ENCODE data around the gene YY1.
"Not testable (repeated sequence)": the region's sequence is repeated elsewhere in the genome, so short reads cannot be mapped to it uniquely, and the experiment has no call there.

The YY1 gene

GRCh38 chr14:100285021-100285912 lies 46.3 kb downstream of the YY1 start:
- DNase-seq, result peak; percentile 74

- no peak for DNase-seq
Observed at GRCh38 chr14:100285913-100286400, 47.0 kb downstream of the YY1 start.

- DNase-seq, result no peak
Observed at GRCh38 chr14:100286484-100287191, 47.7 kb downstream of the YY1 start.

GRCh38 chr14:100287202-100287997 lies 48.5 kb downstream of the YY1 start:
- DNase-seq, result no peak

- not testable (repeated sequence) for DNase-seq
Observed at GRCh38 chr14:100287998-100288295, 49.0 kb downstream of the YY1 start.

GRCh38 chr14:100288382-100289185 lies 49.6 kb downstream of the YY1 start:
- DNase-seq, result no peak

GRCh38 chr14:100289916-100290606 lies 51.1 kb downstream of the YY1 start:
- no peak for DNase-seq

GRCh38 chr14:100290607-100291304 lies 51.8 kb downstream of the YY1 start:
- no peak for DNase-seq

GRCh38 chr14:100291305-100292075 lies 52.5 kb downstream of the YY1 start:
- DNase-seq, result no peak

GRCh38 chr14:100292301-100292775 lies 53.4 kb downstream of the YY1 start:
- DNase-seq, result no peak

- DNase-seq, result no peak
Observed at GRCh38 chr14:100292776-100293461, 54.0 kb downstream of the YY1 start.

- no peak for DNase-seq
Observed at GRCh38 chr14:100293497-100294212, 54.7 kb downstream of the YY1 start.

GRCh38 chr14:100294213-100294962 lies 55.4 kb downstream of the YY1 start:
- DNase-seq, result no peak

GRCh38 chr14:100294963-100295330 lies 56.0 kb downstream of the YY1 start:
- DNase-seq, result no peak

- DNase-seq, result no peak
Observed at GRCh38 chr14:100295376-100296105, 56.6 kb downstream of the YY1 start.

GRCh38 chr14:100296106-100296651 lies 57.2 kb downstream of the YY1 start:
- DNase-seq, result no peak

GRCh38 chr14:100296729-100297128 lies 57.8 kb downstream of the YY1 start:
- DNase-seq, result not testable (repeated sequence)

Measured in activated CD4-positive, alpha-beta T cell treated with anti-CD3 and anti-CD28 coated beads, Interleukin-2, amount 50 U/mL, for 16 hours (primary cell).